OCI-LY7 (cell line): ENCODE data around the gene ADISSP. TPM values are rescaled to one million over a fixed set of nuclear protein-coding genes. Genes with fewer than 3 reads are reported as not detected.

Source experiments
- BruUV-seq: library from RNA; stranded (reverse); fragments of 400-500 nt; replicated peaks from 2 replicates; lab custom pipeline; 2021; lab: Mats Ljungman, UMichigan
- CTCF ChIA-PET: fragments of 300-600 bp; sonication (Branson Sonifier 250); formaldehyde crosslinking; loops from one replicate; lab custom pipeline; 2022; ENCODE audit warnings: antibody characterized with exemption; ENCODE audit not compliant: unreplicated experiment; lab: Charles Lee
- POLR2A ChIA-PET: fragments of 300-600 bp; sonication (Branson Sonifier 250); formaldehyde crosslinking; loops from one replicate; lab custom pipeline; 2022; ENCODE audit warnings: antibody characterized with exemption; lab: Charles Lee
- DNase-seq: peaks from one replicate; pipeline ENCODE4 v3.0.0-alpha.2; 2015; ENCODE audit warnings: low spot score
- H2AFZ ChIP-seq: fragments of 200-600 bp; sonication (generic), shearing (Covaris generic); 2 replicates; pipeline ENCODE4 v1.6.1; 2014; ENCODE audit warnings: mild to moderate bottlenecking, antibody characterized with exemption, low read length, moderate library complexity
- H3K27ac ChIP-seq: fragments of 200-600 bp; sonication (generic); 2 replicates; pipeline ENCODE4 v1.5.1; 2014; ENCODE audit warnings: mixed run types, low read depth, mild to moderate bottlenecking, moderate library complexity, low read length, inconsistent platforms; ENCODE audit not compliant: poor library complexity, severe bottlenecking
- H3K36me3 ChIP-seq: fragments of 200-600 bp; sonication (generic); 2 replicates; pipeline ENCODE4 v1.6.1; 2014; ENCODE audit warnings: mild to moderate bottlenecking, antibody characterized with exemption, low read length, moderate library complexity, mixed read lengths; ENCODE audit not compliant: insufficient read depth
- H3K4me1 ChIP-seq: fragments of 200-600 bp; sonication (generic); 2 replicates; pipeline ENCODE4 v1.5.1; 2014; ENCODE audit warnings: mild to moderate bottlenecking, low read length; ENCODE audit not compliant: insufficient read depth, poor library complexity, severe bottlenecking
- H3K4me2 ChIP-seq: fragments of 200-600 bp; sonication (generic); 2 replicates; pipeline ENCODE4 v1.6.1; 2014; ENCODE audit warnings: mild to moderate bottlenecking, low read length
- H3K4me3 ChIP-seq: fragments of 200-600 bp; sonication (generic); 2 replicates; pipeline ENCODE4 v1.5.1; 2014; ENCODE audit warnings: mild to moderate bottlenecking, low read depth, low read length; ENCODE audit not compliant: poor library complexity, severe bottlenecking
- H3K79me2 ChIP-seq: fragments of 200-600 bp; sonication (generic); 2 replicates; pipeline ENCODE4 v1.6.1; 2016; ENCODE audit warnings: low read depth, mild to moderate bottlenecking, low read length, moderate library complexity, mixed read lengths; ENCODE audit not compliant: insufficient read depth
- H3K9me2 ChIP-seq: fragments of 200-600 bp; sonication (generic); 2 replicates; pipeline ENCODE4 v1.6.1; 2016; ENCODE audit warnings: mild to moderate bottlenecking, low read length, mixed read lengths; ENCODE audit not compliant: insufficient read depth
- H3K9me3 ChIP-seq: fragments of 200-600 bp; sonication (generic); 2 replicates; pipeline ENCODE4 v1.6.1; 2014; ENCODE audit warnings: mild to moderate bottlenecking, mixed run types, low read length, mixed read lengths
- H4K20me1 ChIP-seq: fragments of 200-600 bp; sonication (generic); 2 replicates; pipeline ENCODE4 v1.6.1; 2014; ENCODE audit warnings: mild to moderate bottlenecking, antibody characterized with exemption, low read length, moderate library complexity, mixed read lengths; ENCODE audit not compliant: insufficient read depth
- EZH2phosphoT487 ChIP-seq: fragments of 200-600 bp; sonication (generic); IDR thresholded peaks from 2 replicates; pipeline ENCODE4 v1.6.1; 2018; ENCODE audit warnings: low read depth, borderline replicate concordance, mild to moderate bottlenecking, mixed run types, antibody characterized with exemption, low read length, moderate library complexity, mixed read lengths
- intact Hi-C: fragments of 100-400 bp; cut with micrococcal nuclease; formaldehyde crosslinking; loops from one replicate; pipeline ENCODE4 v1.10.0; 2022; ENCODE audit not compliant: unreplicated experiment
- total RNA-seq, 2 experiments: library from RNA; depleted of rRNA in 1 of 2; stranded (reverse); fragments of >200 nt in 1 of 2; shearing (Covaris generic) in 1 of 2; gene quantifications; 2 replicates each; pipeline ENCODE4 v1.2.3, GENCODE V29; 2014 to 2022
- TF ChIP-seq, protein P1 (sequence below): fragments of 200-600 bp; sonication (generic); conservative IDR thresholded peaks from 2 replicates; pipeline ENCODE4 v1.5.1; 2014; ENCODE audit warnings: mild to moderate bottlenecking, antibody characterized with exemption, low read length, moderate library complexity, mixed read lengths

Gene ADISSP
- total RNA-seq, 2 experiments from 2014 or later: 64.4 to 66.7 TPM

DNA sequence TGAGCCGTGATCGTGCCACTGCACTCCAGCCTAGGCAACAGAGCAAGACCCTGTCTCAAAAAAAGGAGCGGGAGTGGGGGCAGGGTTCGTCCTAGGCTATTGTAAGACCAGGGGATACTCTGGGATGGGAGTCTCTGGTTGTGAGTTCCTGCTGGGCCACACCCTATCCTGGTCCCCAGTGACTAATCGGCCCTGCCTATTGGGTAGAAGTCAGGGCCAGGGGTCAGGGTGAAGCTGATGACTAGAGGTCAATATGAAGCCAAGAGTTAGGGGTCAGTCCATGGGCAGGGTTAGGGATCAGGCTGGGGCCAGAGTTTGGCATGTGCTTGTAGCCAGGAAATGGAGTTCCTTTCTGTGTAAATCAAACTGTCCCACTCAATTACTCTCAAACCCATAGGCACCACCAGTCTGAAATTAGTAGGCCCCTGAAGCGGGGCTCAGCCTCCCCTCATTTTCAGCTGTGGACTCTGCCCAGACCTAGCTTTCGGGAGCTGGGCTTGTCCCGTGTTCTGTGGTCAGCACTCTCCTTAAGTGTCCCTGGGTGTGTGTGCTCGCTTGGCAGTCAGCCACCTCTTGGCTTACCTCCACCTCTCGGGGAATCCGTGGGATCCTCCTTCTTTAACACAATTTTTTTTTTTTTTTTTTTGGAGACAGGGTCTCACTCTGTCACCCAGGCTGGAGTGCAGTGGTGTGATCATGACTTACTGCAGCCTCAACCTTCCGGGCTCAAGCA lies 33.3 kb downstream of the ADISSP start:
- POLR2A ChIA-PET: no interaction called here
- TF ChIP-seq EZH2phosphoT487: no peak
- TF ChIP-seq, protein P1, sequence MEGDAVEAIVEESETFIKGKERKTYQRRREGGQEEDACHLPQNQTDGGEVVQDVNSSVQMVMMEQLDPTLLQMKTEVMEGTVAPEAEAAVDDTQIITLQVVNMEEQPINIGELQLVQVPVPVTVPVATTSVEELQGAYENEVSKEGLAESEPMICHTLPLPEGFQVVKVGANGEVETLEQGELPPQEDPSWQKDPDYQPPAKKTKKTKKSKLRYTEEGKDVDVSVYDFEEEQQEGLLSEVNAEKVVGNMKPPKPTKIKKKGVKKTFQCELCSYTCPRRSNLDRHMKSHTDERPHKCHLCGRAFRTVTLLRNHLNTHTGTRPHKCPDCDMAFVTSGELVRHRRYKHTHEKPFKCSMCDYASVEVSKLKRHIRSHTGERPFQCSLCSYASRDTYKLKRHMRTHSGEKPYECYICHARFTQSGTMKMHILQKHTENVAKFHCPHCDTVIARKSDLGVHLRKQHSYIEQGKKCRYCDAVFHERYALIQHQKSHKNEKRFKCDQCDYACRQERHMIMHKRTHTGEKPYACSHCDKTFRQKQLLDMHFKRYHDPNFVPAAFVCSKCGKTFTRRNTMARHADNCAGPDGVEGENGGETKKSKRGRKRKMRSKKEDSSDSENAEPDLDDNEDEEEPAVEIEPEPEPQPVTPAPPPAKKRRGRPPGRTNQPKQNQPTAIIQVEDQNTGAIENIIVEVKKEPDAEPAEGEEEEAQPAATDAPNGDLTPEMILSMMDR: no peak
- BruUV-seq: no TSS peak

GRCh38 chr20:3733119-3733995 lies 34.2 kb downstream of the ADISSP start:
- Histone ChIP-seq H3K36me3 (no peaks in the 10 kb centered on the region), H3K4me3 (no peak overlapping the region), H3K4me1 (no peaks in the 10 kb centered on the region), H2AFZ (no peak overlapping the region), H3K4me2 (no peak overlapping the region), H3K9me2 (no peaks in the 10 kb centered on the region), H4K20me1 (no peaks in the 10 kb centered on the region), H3K9me3 (no peaks in the 10 kb centered on the region), H3K27ac (no peak overlapping the region), H3K79me2 (no peaks in the 10 kb centered on the region)
- intact Hi-C loops: no loop called here
- BruUV-seq: no TSS peak
- POLR2A ChIA-PET: no interaction called here
- CTCF ChIA-PET: no interaction called here
- DNase-seq: no peak
- TF ChIP-seq EZH2phosphoT487: no peak
- TF ChIP-seq, protein P1: no peak

More for the DNA sequence above, 33.3 kb downstream of the ADISSP start:
- CTCF ChIA-PET: no interaction called here
- Histone ChIP-seq H4K20me1 (no peaks in the 10 kb centered on the region), H3K9me3 (no peaks in the 10 kb centered on the region), H3K4me3 (no peak overlapping the region), H3K79me2 (no peaks in the 10 kb centered on the region), H3K4me1 (no peaks in the 10 kb centered on the region), H3K9me2 (no peaks in the 10 kb centered on the region), H3K4me2 (no peak overlapping the region), H2AFZ (no peak overlapping the region), H3K27ac (no peak overlapping the region), H3K36me3 (no peaks in the 10 kb centered on the region)
- no peak for DNase-seq
- intact Hi-C loops: no loop called here
